HG02763 (cell line): ENCODE data around the gene PIP4K2B.
A peak's percentile ranks its signal among the peaks of the same experiment; 100 is the strongest.

Experiments used
- ATAC-seq: cut with Tn5 transposase; IDR thresholded peaks from one replicate; pipeline ENCODE4 v1.9.1; 2021; ENCODE audit warnings: mild to moderate bottlenecking, moderate library complexity; ENCODE audit not compliant: unreplicated experiment

Gene PIP4K2B

GRCh38 chr17:38779965-38780752, 19.2 kb downstream of the PIP4K2B start:
- no peak for ATAC-seq

DNA sequence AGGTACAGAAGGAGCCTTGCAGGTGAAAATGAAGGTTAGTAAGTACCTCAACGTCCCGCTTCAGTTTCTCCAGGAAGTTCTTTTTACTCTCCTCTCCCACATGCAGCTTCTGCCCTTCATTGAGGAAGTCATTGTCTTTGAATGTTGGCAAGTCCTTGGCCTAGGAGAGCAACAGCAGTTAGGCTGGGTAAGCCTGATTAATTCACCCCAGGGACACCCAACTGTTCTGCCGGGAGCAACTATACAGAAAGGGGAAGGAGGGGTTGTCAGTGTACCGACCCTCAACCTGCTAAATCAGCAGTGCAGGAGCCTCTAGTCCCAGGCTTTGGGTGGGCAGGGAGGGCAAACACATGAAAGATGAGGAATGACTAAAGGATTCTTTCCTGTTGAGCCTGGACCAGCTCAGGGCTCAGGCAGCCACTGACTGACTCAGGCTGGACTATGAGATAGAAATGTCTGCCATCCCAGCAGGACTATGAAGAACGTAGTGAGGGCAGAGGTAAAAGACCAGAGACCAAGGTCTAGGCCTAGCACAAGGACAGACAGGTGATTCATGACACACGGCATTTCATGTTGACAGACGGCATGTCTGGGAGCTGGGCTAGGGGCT, 21.6 kb downstream of the PIP4K2B start:
- ATAC-seq, result no peak

DNA sequence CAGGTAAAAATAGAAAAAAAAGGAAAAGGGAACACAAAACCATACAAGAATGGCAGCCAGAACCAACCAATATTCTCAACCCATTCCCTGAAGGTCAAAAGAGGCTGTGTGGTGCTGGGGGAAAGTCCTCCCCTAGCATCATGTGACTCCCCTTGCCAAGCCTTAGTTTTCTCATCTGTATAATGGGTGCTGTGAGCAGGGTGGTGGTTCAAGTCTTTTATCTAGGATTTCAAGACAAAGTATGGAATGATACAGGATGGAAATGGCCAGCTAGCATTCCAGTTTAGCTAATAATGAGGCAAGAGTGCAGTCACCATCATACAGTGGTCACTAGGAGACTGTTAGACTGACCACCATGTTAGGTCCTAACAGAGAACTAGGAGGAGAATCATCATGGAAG, 26.1 kb downstream of the PIP4K2B start:
- no peak for ATAC-seq

GRCh38 chr17:38768417-38768816, 30.9 kb downstream of the PIP4K2B start:
- ATAC-seq, result no peak

DNA sequence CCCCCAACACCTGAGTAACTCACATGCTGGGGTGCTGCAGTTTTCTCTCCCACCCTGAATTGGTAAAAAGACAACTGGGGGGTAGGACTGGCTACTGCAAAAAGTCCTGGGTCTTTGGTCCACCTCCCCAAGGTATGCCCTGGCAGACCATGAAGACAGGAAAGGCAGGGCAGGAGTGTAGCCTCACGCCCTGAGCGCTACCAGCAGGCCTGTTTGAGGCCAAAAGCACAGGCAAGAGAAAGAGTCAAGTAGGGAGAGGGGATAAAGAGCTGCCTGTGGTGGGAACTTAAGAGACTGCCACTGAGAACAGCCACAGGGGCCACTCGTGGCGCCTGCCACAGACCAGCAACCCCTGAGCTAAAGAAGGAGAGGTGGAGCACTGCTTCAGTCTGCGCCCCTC, 33.0 kb downstream of the PIP4K2B start:
- no peak for ATAC-seq

DNA sequence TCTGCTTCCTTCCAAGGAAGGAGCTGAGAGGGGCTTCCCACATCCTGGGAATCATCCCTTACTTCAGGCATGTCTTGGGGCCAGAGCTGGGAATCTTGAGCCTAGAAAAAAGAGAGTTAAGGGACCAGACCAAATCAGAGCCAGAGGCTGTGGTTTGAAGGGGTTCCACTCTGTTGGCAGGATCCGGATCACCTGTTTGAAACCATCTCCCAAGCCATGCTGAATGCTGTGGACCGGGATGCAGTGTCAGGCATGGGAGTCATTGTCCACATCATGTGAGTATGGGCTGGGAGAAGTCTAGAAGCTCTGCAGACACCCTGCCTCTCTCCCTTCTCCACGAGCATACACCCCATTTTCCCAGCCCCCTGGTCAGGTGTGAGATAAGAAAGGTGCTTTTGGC, 37.1 kb downstream of the PIP4K2B start:
- ATAC-seq, result no peak

- ATAC-seq, result no peak
Measured at GRCh38 chr17:38761612-38762011, 37.7 kb downstream of the PIP4K2B start.

- ATAC-seq, result no peak
Measured at GRCh38 chr17:38753071-38753506, 46.3 kb downstream of the PIP4K2B start.

DNA sequence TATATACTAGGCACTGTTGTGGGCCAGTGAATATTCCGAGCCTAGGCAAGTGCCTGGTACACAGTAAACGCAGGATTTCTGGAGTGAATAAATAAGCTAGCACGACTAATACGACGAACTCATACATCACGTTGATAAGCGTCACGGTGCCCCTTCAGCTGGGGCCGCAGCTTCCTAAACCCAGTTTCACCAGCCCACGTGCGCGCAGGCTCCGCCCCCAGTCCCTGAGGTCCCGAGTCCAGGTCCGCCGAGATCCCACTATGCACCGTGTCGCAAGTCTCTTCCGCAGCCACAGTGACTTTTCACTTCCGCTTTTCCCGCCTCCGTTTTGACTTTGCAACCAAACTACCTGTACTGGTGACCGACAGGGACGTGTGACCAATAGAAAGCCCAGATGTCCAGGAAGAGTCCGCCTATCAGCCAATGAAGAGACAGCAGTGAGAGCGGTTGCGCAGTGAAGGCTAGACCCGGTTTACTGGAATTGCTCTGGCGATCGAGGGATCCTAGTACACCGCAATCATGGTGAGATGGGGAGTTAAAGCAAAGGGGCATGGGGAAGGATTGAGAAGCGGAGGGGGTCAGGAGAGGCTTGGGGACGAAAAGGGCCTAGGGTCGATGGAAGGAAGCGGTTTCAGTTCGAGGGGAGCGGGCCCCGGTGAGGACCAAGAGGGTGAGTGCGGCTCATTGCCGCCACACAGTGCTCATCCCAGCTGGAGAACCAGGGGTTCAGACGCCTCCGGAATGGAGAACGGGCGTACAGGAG, 46.9 kb downstream of the PIP4K2B start, which contains the start of gene PSMB3:
PSMB3 (plus strand) TSS at position 434 of the 763 bp plus-strand sequence; CDS start at position 520, 86 bp downstream.
- peak; percentile 88 for ATAC-seq

- ATAC-seq, result no peak
Measured at GRCh38 chr17:38751808-38752307, 47.5 kb downstream of the PIP4K2B start.

DNA sequence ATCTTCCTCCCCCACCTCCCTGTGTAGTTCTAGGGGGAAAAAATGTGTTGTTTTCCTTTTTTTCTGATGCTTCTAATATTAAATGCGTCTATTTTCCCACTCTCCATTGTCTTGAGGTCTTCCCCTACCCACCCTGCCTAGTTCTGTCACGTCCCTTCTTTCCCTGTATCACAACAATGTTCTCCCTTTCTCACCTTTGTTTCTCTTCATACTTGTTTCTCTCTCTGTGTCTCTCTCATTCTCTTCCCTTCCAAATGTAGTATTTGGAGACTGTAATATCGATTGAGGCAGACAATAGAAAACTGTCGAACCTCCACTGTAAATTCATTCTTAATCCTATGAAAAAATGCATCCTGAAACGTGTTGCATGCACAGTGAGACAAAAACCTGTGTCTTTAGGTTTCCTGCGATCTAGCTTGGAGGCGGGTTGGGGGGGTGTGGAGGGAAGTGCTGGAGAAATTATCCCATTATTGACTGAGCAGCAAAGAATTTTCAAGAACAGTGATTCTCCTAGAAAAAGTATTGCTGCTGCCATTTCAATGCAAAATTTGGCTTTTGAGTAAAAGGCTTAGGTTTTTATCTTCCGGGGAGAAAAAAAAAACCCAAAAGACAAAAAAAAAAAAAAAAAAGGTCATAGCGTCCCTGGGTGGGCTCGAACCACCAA, 48.1 kb downstream of the PIP4K2B start:
- ATAC-seq, result no peak

GRCh38 chr17:38750312-38751121, 48.8 kb downstream of the PIP4K2B start:
- no peak for ATAC-seq

GRCh38 chr17:38750044-38750311, 49.4 kb downstream of the PIP4K2B start:
- no peak for ATAC-seq

DNA sequence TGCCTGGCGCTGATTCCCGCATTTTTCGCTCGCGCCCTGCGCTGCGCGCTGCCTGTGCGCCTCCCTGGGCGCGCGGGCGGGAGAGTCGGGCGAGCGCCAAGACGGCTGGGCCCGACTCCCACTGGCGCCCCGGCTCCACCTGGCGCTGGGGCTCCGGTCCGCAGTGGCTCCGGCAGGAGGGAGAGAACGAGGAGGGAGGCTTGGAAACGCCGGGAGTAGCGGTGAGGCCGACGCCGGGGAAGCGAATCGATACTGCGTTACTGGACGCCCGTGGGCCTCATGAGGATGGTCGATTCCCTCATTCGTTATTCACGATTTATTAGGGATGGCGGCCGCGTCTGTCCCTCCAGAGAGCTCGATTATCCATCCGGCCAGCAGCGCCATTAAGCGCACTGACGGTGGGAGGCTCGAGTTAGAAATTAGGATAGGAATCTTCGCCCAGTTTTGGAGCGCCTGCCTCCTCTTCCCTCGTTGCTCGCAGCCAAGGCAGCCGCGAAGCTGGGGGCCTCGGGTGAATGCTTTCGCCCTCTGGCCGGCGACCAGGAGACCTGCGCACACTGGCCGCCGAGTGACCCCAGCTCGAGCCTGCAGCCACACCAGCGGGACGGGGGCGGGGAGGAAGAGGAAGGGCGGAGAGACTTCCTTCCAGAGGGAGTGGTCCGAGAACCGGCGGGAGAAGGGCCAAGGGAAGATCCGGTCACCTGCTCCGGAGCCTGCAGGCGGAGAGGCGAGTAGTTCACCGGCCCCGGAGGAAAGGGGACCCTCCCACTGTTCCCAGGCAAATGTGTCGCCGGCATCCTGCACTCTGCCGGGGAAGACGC, 49.9 kb downstream of the PIP4K2B start:
- no peak for ATAC-seq

DNA sequence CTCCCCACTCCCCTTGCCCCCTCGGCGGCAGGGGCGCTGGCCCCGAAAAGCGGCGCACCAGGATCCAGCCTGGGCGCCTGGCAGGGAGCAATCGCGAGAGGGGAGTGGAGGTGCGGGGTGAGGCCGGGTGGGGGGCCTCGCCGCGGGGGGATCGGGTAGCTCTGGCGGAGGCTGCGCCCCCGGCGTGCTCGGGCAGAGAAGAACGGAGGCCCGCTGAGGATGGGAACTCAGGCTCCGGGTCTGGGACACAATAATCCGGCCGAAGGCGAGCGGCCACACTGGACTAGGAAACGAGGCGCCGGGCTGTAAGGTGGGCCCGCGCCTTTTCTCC, 50.5 kb downstream of the PIP4K2B start:
- ATAC-seq, result no peak

DNA sequence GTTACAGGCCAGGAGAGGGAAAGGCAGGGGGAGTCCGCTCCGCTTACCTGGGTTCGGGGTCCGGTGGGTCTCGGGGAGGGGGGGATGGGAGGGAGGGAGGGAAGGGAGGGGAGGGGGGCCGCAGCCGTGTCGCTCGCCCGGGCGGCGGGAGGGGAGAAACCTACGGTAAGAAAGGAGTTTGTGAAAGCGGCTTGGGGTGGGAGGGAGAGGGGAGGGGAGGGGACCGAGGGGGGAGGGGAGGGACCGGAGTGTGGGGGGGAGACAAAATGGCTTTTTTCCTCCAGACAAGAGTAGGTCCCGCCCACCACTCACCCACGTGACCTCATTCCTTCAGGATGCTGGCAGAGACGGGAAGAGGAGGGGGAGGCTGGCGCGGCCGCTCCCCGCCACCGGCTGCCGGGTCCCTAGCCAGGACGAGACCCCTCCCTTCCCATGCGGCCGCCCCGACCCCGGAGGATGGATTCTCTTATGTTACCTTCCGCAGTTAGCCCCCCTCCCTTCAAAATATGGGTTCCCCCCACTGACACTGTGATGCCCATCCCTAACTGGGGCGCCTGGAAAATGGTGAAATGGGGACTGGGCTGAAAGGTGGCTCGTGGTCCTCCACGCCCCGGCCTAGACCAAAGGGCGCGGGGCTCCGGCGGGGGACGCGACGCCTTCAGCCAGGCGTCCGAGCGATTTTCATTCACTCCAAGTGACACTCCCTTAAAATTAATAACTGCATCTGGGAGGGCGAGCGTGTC, 51.0 kb downstream of the PIP4K2B start, which contains the start of gene PCGF2:
PCGF2 (minus strand) TSS at position 188 of the 743 bp plus-strand sequence. CDS start 7,934 bp downstream, outside the sequence.
- no peak for ATAC-seq

DNA sequence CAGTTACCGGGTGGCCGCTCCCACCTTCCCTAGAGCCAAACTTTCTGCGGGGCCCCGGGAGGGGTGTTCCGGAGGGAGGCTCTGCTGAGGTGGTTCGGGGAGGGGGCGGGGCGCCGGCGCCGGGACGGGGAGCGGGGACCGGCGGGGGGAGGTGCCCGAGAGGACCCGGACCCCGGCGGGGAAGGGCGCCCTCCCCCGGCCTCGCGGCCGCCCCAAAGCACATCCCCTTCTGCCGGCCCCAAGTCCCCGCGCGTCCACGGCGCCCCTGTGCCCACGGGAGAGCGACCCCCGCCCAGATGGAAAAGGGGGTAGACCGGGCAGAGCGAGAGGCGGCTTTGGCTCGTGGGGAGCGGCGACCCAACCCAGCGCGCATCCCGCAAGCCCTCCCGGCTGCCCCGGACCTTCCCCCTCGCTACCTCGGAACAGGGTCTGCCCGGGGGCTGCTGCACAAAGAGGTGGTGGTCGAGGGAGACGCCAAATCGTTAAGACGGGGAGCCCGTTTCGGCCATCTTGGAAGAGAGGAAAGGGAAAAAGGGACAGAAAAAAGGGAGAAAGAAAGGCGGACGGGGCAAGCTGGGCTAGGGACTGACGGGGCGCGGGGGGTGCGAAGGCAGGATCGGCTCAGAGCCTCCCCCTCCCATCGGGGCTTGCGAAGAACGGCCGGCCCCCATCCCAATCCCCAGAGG, 51.8 kb downstream of the PIP4K2B start:
- no peak for ATAC-seq

GRCh38 chr17:38746849-38747462, 52.4 kb downstream of the PIP4K2B start:
- ATAC-seq, result no peak
